ENCODE results near the gene TBXA2R. TPM values are rescaled to one million over a fixed set of nuclear protein-coding genes. Genes with fewer than 3 reads are reported as not detected.
A peak's percentile ranks its signal among the peaks of the same experiment; 100 is the strongest.

Gene TBXA2R
- total and polyA plus RNA-seq, 2 of the 4 experiments (the other 2 are of a cell fraction) = 0.36 to 2.3 TPM

DNA sequence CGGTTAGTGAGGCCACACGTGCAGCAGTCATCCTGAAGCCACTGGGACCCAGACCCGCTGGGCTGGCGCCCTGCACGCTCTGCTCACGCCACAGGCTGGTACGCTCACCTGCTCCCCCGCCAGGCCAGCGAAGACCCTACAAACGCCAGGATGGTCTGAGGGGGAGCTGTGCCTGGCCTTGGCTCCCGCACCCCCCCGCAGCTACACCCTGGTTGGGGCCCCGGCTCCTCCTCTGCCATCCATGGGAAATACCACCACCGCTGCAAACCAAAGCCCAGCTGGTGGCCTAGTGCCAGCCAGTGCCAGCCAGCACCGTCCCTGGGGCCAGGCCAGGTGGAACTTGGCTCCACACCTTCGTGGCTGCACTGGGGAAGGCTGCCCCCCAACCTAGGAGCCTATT lies 43.2 kb upstream of the TBXA2R start:
- ATAC-seq (ENCODE audit: low read depth) (no peak), DNase-seq (no peak)
- no peak overlapping the region for H2BK15ac ChIP-seq (ENCODE audit: low read depth, low read length)
- H3K4ac ChIP-seq (ENCODE audit: low read depth, low read length) = no peak overlapping the region
- BruUV-seq (replicated peaks) = no TSS peak
- H3K9me3 ChIP-seq (ENCODE audit: control insufficient read depth, insufficient read depth, low read length) = no peaks in the 10 kb centered on the region
- H4K8ac ChIP-seq (ENCODE audit: low read depth in 2 of 2, low read length in 2 of 2) = no peak overlapping the region
- H3K27me3 ChIP-seq (ENCODE audit: control insufficient read depth, insufficient read depth, low read length) = no peaks in the 10 kb centered on the region
- WGBS, 2 experiments (ENCODE audit: extremely low coverage in 2 of 2, insufficient read length in 1 of 2) = 98% methylated on average over 7 of the region's 16 CpGs; no CpG with 5 or more reads in 1 of the 2 experiments
- no peaks in the 10 kb centered on the region for H3K9me1 ChIP-seq (ENCODE audit: insufficient read depth, low read length)
- no peak overlapping the region for H3K27ac ChIP-seq (ENCODE audit: insufficient read depth, low read length)
- H2AK5ac ChIP-seq (ENCODE audit: low read depth, low read length) = no peak overlapping the region
- no peak overlapping the region for H4K5ac ChIP-seq (ENCODE audit: low read depth, low read length)
- no peak overlapping the region for H3K18ac ChIP-seq (ENCODE audit: low read depth, low read length)
- no peak overlapping the region for H3K4me3 ChIP-seq (ENCODE audit: insufficient read depth, low read depth, low read length)
- H2BK20ac ChIP-seq (ENCODE audit: low read depth, low read length) = no peak overlapping the region
- no peak overlapping the region for H3K14ac ChIP-seq (replicated peaks; ENCODE audit: low read depth, low read length)
- CTCF ChIA-PET = no interaction called here
- in situ Hi-C loops (cut with MboI; ENCODE audit: low sequenced_read_pairs) = no loop called here
- H2AFZ ChIP-seq (replicated peaks; ENCODE audit: low read length, poor library complexity) = peak overlapping the region; percentile 51
- no peak overlapping the region for H3K56ac ChIP-seq (ENCODE audit: extremely low read depth, insufficient read depth, low read length)
- no peaks in the 10 kb centered on the region for H4K20me1 ChIP-seq (ENCODE audit: insufficient read depth, low read length)
- H3K79me1 ChIP-seq (ENCODE audit: low read depth in 1 of 2, low read length in 2 of 2) = peaks cover 6 to 8% of the 10 kb centered on the region in 2 experiments
- H3K4me2 ChIP-seq (ENCODE audit: low read depth, low read length) = no peak overlapping the region
- peaks cover 46% of the 10 kb centered on the region for H3K36me3 ChIP-seq (ENCODE audit: control insufficient read depth, insufficient read depth, low read length)
- no peaks in the 10 kb centered on the region for H3K4me1 ChIP-seq (ENCODE audit: control insufficient read depth, insufficient read depth, low read length)
- TF ChIP-seq POLR2A (IDR thresholded peaks at IDR 0.05; ENCODE audit: low read depth, low read length) (no peak), RCOR1 (IDR thresholded peaks at IDR 0.05; ENCODE audit: insufficient replicate concordance, low read length) (no peak), USF2 (IDR thresholded peaks at IDR 0.05; ENCODE audit: low read depth, low read length) (no peak), RAD21 (IDR thresholded peaks at IDR 0.05; ENCODE audit: low read length) (no peak), FOS (IDR thresholded peaks at IDR 0.05; ENCODE audit: low read depth, low read length) (no peak), CTCF (conservative IDR thresholded peaks at IDR 0.05; ENCODE audit: low read depth, low read length) (no peak), CHD1 (IDR thresholded peaks at IDR 0.05; ENCODE audit: low read depth, low read length) (no peak), BHLHE40 (IDR thresholded peaks at IDR 0.05; ENCODE audit: low read depth, low read length) (no peak), SMC3 (IDR thresholded peaks at IDR 0.05; ENCODE audit: low read depth, low read length) (no peak), MAFK (IDR thresholded peaks at IDR 0.05; ENCODE audit: low read depth, low read length) (no peak), NFE2L2 (IDR thresholded peaks at IDR 0.05; ENCODE audit: low read depth, low read length) (no peak), CEBPB (IDR thresholded peaks at IDR 0.05; ENCODE audit: low read depth, low read length) (no peak), MAZ (IDR thresholded peaks at IDR 0.05; ENCODE audit: borderline replicate concordance, low read depth, low read length) (no peak), RFX5 (IDR thresholded peaks at IDR 0.05; ENCODE audit: low read depth, low read length) (no peak), MXI1 (IDR thresholded peaks at IDR 0.05; ENCODE audit: borderline replicate concordance, low read depth, low read length) (no peak)
- TF ChIP-seq, protein P1, sequence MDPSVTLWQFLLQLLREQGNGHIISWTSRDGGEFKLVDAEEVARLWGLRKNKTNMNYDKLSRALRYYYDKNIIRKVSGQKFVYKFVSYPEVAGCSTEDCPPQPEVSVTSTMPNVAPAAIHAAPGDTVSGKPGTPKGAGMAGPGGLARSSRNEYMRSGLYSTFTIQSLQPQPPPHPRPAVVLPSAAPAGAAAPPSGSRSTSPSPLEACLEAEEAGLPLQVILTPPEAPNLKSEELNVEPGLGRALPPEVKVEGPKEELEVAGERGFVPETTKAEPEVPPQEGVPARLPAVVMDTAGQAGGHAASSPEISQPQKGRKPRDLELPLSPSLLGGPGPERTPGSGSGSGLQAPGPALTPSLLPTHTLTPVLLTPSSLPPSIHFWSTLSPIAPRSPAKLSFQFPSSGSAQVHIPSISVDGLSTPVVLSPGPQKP (IDR thresholded peaks at IDR 0.05; ENCODE audit: borderline replicate concordance, low read depth, low read length) = no peak
- H2BK120ac ChIP-seq (ENCODE audit: low read depth, low read length) = no peak overlapping the region
- dilution Hi-C loops (cut with HindIII; ENCODE audit: low sequenced_read_pairs, unreplicated experiment) = no loop called here
- H2BK5ac ChIP-seq (ENCODE audit: low read depth, low read length, poor library complexity, severe bottlenecking) = no peak overlapping the region
- H3K23ac ChIP-seq (ENCODE audit: low read depth, low read length) = no peak overlapping the region
- H2AK9ac ChIP-seq (replicated peaks; ENCODE audit: low read depth, low read length, poor library complexity) = peak overlapping the region; percentile 28
- intact Hi-C loops (cut with micrococcal nuclease) = no loop called here
- H4K91ac ChIP-seq (ENCODE audit: insufficient read depth, low read depth, low read length) = no peak overlapping the region
- no peak overlapping the region for H3K9ac ChIP-seq (ENCODE audit: low read depth, low read length)
- POLR2A ChIA-PET (ENCODE audit: unreplicated experiment) = no interaction called here
